Esophagus mucosa (tissue), 1 donor: Measurements from ENCODE around the gene XPO6. TPM values are rescaled to one million over a fixed set of nuclear protein-coding genes. Genes with fewer than 3 reads are reported as not detected.

Experiments
- ATAC-seq: fragments of 200-7000 bp; cut with Tn5 transposase; one replicate; pipeline ENCODE4 v1.9.1; 2020
- total RNA-seq: library from RNA; stranded (reverse); gene quantifications from one replicate; pipeline ENCODE4 v1.2.4, GENCODE V29; 2023
- donor health status: DM: yes; HTN: yes; CAD: no.

XPO6 gene
- total RNA-seq, 1 donor from 2014 or later = 82.7 TPM

DNA sequence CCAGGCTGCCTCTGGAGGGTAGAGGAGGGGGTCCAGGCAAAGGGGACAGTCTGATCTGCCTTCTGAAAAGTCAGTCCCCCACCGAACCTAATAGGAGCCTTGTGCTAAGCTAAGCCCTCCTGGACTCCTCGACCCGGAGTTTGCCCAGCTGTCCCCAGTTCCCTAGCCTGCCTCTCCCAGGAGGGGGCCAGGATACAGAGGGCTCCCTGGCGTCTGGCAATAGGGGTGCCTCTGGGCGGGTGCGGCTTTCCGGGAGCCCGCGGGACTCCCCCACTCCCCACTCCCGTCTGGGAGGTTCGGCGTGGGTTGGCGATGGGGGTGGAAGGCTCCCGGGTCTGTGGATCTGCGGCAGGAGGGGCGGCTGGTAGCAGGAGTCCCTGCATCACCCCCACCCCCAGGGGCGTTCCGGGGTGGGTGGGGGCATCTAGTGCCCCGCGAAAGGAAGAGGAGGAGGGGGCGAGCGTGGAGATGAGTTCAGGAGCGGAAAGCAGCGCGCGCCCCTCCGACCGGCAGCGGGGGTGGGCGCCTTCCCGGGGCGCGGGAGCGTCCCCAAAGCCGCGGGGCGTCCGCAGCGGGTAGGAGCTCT is 149.4 kb downstream of the XPO6 start:
- no peak for ATAC-seq

DNA sequence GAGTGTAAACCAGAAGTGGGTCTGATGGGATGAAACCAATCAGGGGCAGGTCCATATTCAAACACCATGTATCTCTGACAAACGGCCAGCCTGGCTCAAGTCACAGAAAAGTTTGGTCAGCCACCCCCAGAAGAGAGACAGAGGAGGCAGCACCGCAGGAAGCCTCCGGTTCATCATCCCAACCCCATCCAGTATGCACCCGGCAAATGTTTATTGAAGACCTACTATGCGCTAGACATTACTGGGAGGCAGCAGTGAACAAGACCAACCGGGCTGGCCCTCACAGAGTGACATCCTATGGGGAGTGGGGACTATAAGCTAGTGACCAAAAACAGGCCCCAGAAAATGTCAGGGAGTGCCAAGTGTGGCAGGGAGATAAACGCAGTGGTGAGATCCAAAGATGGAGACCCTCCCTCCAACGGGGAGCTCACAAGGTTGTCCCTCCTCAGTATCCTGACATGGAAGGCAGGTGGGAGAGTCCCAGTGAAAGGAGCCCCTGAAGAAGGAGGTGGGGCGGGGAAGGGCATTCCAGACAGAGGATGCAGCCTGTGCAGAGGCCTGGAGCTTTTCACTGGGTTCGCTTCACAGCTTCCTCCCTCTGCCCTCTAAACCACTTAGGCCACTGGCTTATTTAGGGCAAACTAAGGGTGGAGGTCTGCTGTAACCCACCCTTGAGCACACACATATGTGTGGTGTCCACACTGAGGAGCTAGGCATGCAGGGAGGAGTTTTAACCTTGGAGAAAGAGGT is 150.2 kb downstream of the XPO6 start:
- no peak for ATAC-seq

DNA sequence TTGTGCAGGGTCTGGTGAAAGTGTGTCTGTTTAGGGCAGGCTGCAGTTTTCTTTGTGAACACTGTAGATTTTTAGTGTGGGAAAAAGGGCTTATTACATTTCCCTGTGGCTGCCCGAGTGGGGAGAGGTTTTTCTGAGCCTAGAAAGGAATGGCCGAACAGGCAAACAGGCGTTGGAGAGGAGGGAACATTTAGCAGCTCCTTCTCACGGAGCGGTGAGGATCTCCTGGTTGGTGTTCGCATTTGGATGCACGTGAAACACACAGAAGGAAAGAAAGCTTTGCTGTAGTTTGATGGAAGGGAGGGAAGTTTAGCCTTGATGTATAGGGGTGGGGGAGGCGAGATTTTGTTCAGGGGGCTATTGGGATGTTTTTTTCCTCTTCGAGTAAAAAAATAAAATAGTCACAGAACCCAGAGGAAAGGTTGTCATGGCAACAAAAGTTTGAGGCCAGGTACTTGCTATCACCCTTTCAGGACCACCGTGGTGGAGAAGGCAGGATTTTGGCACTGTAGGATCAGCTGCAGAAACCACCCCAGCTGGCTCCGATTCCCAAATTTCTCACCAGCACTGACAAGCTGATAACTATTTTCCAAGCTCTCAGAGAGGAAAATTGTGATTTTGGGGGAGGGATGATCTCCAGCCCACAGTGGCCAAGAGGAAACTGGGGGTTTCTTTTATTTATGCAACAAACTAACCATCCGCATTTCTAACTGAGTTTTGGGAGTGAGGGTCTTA is 151.8 kb downstream of the XPO6 start:
- no peak for ATAC-seq

DNA sequence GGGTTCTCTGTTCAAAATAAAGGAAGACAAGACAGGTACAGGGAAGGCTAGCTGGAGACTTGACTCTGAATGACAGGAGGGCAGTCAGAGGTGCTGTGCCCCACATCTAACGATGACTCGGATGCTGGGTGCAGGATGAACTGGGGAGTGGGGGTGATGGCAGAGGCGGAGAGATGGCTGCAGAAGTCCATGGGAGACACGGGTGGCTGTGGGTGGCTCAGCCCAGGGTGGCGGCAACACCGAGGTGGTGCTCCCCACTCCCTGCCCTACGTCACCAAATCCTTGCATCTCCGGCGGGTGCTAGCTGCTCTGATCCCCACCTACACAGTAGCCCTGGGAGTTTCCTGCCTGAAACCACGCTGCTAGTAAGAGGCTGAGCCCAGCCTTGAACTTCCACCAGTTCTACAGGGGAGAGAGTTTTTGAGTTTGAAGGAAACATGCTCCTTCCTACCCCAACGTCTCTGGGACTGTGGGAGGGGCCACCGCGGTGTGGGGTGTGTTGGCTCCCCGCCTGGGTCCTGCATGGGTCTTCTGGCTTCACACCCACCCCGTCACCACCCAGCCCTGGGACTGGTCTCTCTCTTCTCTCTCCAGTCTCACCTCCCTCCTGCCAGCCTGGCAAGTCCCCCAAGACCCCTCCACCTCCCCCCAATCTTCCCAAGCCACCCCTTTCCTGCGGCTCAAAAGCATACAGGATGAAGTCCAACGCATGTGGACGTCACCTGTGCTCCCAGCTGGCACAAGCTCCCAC is 152.8 kb downstream of the XPO6 start:
- no peak for ATAC-seq

DNA sequence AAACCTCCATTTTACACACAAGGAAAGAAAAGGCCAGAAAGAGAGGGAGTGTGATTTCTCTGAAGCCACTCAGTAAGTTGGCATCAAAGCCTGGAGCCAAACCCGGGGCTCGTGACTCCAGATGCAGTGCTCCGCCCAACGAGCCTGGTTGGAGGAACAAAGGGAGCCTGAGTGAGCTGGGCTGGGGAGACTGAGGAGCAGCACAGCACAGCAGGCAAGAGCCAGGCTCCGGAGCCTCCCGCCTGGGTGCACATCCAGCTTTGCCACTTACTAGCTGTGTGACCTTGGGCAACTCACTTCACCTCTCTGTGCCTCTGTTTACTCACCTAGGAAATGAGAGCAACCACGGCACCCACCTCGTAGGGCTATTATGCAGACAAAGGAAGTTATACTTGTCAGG is 153.8 kb downstream of the XPO6 start:
- ATAC-seq = no peak

DNA sequence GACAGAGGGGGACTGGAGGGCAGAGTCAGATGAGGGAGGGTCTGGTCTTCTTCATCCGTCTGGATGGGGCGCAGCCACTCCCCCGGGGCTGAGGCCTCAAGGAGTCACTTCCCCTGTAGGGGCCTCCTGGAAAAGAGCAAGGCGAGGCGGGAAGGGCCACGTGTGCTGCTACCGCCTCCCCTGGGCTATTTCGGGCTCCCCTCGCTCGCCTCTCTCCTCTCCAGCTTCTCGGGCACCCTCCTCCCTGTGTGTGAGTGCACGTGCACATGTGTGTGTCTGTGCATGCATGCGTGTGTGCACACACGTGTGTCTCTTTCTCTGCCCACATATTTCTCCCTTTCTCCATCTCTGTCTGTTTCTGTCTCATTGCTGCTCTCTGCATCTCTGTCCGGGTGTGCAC is 158.3 kb downstream of the XPO6 start:
- ATAC-seq = no peak

DNA sequence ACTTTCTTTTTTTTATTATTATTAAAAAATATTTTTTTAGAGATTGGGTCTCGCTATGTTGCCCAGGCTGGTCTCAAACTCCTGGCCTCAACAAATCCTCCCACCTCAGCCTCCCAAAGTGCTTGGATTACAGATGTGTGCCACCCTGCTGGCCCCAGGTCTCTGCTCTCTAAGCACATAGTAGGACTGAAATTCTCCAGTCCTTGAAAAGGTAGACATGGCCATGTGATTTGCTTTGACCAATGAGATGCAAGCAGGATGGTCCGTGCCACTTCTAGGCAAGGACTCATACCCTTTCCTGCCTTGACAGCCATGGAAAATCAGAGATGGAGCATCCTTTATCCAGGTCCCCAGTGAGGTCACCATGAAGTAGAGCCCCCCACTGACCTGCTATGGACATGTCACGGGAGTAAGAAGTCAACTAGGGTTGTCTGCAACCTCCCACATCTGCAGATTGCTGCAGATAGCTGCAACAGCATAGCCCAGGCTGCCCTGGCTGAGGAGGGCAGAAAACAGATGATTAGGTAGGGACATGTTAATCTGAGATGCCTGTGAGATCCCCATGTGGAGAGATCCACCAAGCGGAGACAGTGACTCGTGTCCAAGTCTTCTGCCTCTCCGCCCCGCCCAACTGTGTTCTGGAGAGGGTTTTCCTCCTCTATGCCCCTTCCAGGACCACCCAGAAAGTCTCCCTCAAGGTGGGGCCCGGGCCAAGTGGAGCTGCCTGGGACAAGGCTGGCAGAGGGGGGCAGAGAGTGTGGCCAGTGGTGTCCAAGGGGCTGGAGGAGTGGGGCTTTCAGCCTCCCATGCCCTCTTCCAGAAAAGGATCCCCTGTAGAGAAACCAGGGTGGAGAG is 159.3 kb downstream of the XPO6 start:
- no peak for ATAC-seq

DNA sequence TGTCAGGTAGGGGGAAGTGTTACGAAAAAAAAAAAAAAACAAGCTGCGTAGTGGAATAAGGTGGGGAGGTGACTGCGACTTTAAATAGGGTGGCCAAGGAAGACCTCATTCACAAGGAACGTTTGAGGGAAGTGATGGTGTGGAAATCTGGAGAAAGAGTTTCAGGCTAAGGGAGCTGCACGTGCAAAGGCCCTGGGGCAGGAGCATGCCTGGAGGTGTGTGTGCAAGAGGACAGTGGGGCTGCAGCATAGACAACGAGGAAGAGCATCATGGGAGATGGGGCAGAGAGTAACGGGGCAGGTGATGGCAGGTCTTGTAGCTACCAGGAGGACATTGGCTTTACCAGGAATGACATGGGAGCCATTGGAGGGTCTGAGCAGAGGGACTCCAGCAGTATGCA is 160.3 kb downstream of the XPO6 start:
- no peak for ATAC-seq

Other genes with a start within 250 kb of the XPO6 start
- gene GSG1L, start 148.3 kb downstream of the XPO6 start, total RNA-seq = not detected
- gene SBK1, start 80.6 kb upstream of the XPO6 start, total RNA-seq = 0.52 TPM
- gene NPIPB6, start 151.5 kb upstream of the XPO6 start, total RNA-seq = 1.00 TPM
- gene EIF3CL, start 191.9 kb upstream of the XPO6 start, total RNA-seq = 81.2 TPM